Sigmoid colon (tissue), 4 donors: ENCODE results near the gene HMCN2.

Experiments
- CTCF ChIP-seq, 4 experiments: fragments of 450-650 bp in 3 of 4; fragments of 200-600 bp in 1 of 4; IDR thresholded peaks; one replicate each; pipeline ENCODE4 v1.5.1; 2016 to 2019; ENCODE audit warnings: antibody characterized with exemption in 4 of 4, mild to moderate bottlenecking in 3 of 4, moderate library complexity in 2 of 4
- EP300 ChIP-seq, 4 donors: sonication (generic); formaldehyde crosslinking; IDR thresholded peaks; one replicate each; pipeline ENCODE4 v1.6.1; 2017; ENCODE audit warnings: antibody characterized with exemption in 4 of 4
- POLR2A ChIP-seq, 2 donors: fragments of 450-650 bp; IDR thresholded peaks; one replicate each; pipeline ENCODE4 v1.6.1; 2016; ENCODE audit warnings: antibody characterized with exemption in 2 of 2, mild to moderate bottlenecking in 2 of 2, moderate library complexity in 2 of 2
- POLR2AphosphoS5 ChIP-seq, 4 donors: sonication (generic); formaldehyde crosslinking; IDR thresholded peaks; one replicate each; pipeline ENCODE4 v1.6.1; 2017; ENCODE audit warnings: antibody characterized with exemption in 4 of 4

- TF ChIP-seq CTCF (IDR thresholded peaks at IDR 0.05) (peak in 2 of 4 experiments; percentile 31 to 47), POLR2A (IDR thresholded peaks at IDR 0.05) (no peak), EP300 (IDR thresholded peaks at IDR 0.05) (no peak), POLR2AphosphoS5 (IDR thresholded peaks at IDR 0.05) (no peak)
Observed at GRCh38 chr9:130327070-130327780, 61.7 kb downstream of the HMCN2 start.
